ENCODE results near the gene ZNF839.
A peak's percentile ranks its signal among the peaks of the same experiment; 100 is the strongest.

Gene ZNF839

GRCh38 chr14:102362084-102362483 lies 42.5 kb downstream of the ZNF839 start:
- TF ChIP-seq CTCF (IDR thresholded peaks at IDR 0.05; ENCODE audit: low read depth, low read length) (no peak), MAX (IDR thresholded peaks at IDR 0.05; ENCODE audit: low read depth, low read length) (no peak), MYC (IDR thresholded peaks at IDR 0.05; ENCODE audit: low read depth, low read length) (no peak), POLR2A (IDR thresholded peaks at IDR 0.05; ENCODE audit: extremely low read depth, insufficient read length) (no peak)
- DNase-seq (ENCODE audit: low read depth) = peak; percentile 33
- peak overlapping the region; percentile 99 for H3K4me3 ChIP-seq (ENCODE audit: low read depth, low read length)

- peak; percentile 95 for DNase-seq (ENCODE audit: low read depth)
- peak; percentile 77 for TF ChIP-seq POLR2A (IDR thresholded peaks at IDR 0.05; ENCODE audit: extremely low read depth, insufficient read length)
- TF ChIP-seq MYC (IDR thresholded peaks at IDR 0.05; ENCODE audit: low read depth, low read length) = no peak
- TF ChIP-seq MAX (IDR thresholded peaks at IDR 0.05; ENCODE audit: low read depth, low read length) = 0 out of 2 replicates have a peak, but pooled peaks have one; percentile 38
- peak within 1 kb of the TSS; percentile 99 for H3K4me3 ChIP-seq (ENCODE audit: low read depth, low read length)
These were observed 43.1 kb downstream of the ZNF839 start, which contains the start of the genes CINP and TECPR2 for GRCh38 chr14:102362545-102363181. TSS of gene CINP (minus strand) at chr14:102362890. CDS start at chr14:102362851, 39 bp downstream. TSS of gene TECPR2 (plus strand) at chr14:102362941. CDS start at chr14:102376722, 13,781 bp downstream.

GRCh38 chr14:102363182-102363943 lies 43.8 kb downstream of the ZNF839 start:
- peak; percentile 44 for DNase-seq (ENCODE audit: low read depth)
- peak overlapping the region; percentile 75 for H3K4me3 ChIP-seq (ENCODE audit: low read depth, low read length)
- TF ChIP-seq MAX (IDR thresholded peaks at IDR 0.05; ENCODE audit: low read depth, low read length) (no peak), MYC (IDR thresholded peaks at IDR 0.05; ENCODE audit: low read depth, low read length) (no peak), CTCF (IDR thresholded peaks at IDR 0.05; ENCODE audit: low read depth, low read length) (no peak), POLR2A (IDR thresholded peaks at IDR 0.05; ENCODE audit: extremely low read depth, insufficient read length) (no peak)

GRCh38 chr14:102370305-102370809 lies 50.8 kb downstream of the ZNF839 start:
- TF ChIP-seq POLR2A (IDR thresholded peaks at IDR 0.05; ENCODE audit: extremely low read depth, insufficient read length) = no peak
- TF ChIP-seq MAX (IDR thresholded peaks at IDR 0.05; ENCODE audit: low read depth, low read length) = peak; percentile 33
- TF ChIP-seq CTCF (IDR thresholded peaks at IDR 0.05; ENCODE audit: low read depth, low read length) = no peak
- TF ChIP-seq MYC (IDR thresholded peaks at IDR 0.05; ENCODE audit: low read depth, low read length) = peak; percentile 19; the same call in 1 of the 2 replicates
- peak; percentile 87 for DNase-seq (ENCODE audit: low read depth)
- no peak overlapping the region for H3K4me3 ChIP-seq (ENCODE audit: low read depth, low read length)

- no peak for DNase-seq (ENCODE audit: low read depth)
- TF ChIP-seq POLR2A (IDR thresholded peaks at IDR 0.05; ENCODE audit: extremely low read depth, insufficient read length) (no peak), MAX (IDR thresholded peaks at IDR 0.05; ENCODE audit: low read depth, low read length) (no peak), CTCF (IDR thresholded peaks at IDR 0.05; ENCODE audit: low read depth, low read length) (no peak), MYC (IDR thresholded peaks at IDR 0.05; ENCODE audit: low read depth, low read length) (no peak)
- H3K4me3 ChIP-seq (ENCODE audit: low read depth, low read length) = no peak overlapping the region
These were observed 51.8 kb downstream of the ZNF839 start for GRCh38 chr14:102371361-102371760.

All from NB4 (cell line).